Neural crest cell (in vitro differentiated cells): ENCODE measurements around the gene SNED1. TPM values are rescaled to one million over a fixed set of nuclear protein-coding genes. Genes with fewer than 3 reads are reported as not detected.

Source experiments
- DNase-seq: peaks from one replicate; pipeline ENCODE4 v3.0.0; 2021; ENCODE audit warnings: low read depth, mixed read lengths, low spot score
- H3K27ac Mint-ChIP-seq: one replicate; pipeline ENCODE4 v1.8.0; 2021; ENCODE audit warnings: mild to moderate bottlenecking, mixed read lengths; ENCODE audit not compliant: unreplicated experiment
- H3K27me3 Mint-ChIP-seq: 2 replicates; pipeline ENCODE4 v1.8.0; 2021; ENCODE audit warnings: low read depth, mild to moderate bottlenecking, mixed read lengths
- H3K36me3 Mint-ChIP-seq: 2 replicates; pipeline ENCODE4 v1.8.0; 2021; ENCODE audit warnings: low read depth, mild to moderate bottlenecking, mixed read lengths
- H3K4me1 Mint-ChIP-seq: 2 replicates; pipeline ENCODE4 v1.8.0; 2021; ENCODE audit warnings: mixed read lengths
- H3K4me3 Mint-ChIP-seq: one replicate; pipeline ENCODE4 v1.8.0; 2021; ENCODE audit warnings: mild to moderate bottlenecking, mixed read lengths
- H3K9me3 Mint-ChIP-seq: 2 replicates; pipeline ENCODE4 v1.8.0; 2021; ENCODE audit warnings: mixed read lengths
- total RNA-seq: library from RNA; stranded (reverse); gene quantifications from 2 replicates; pipeline ENCODE4 v1.2.1, GENCODE V29; 2021
- TF ChIP-seq, protein P1 (sequence below): fragments of 200-600 bp; sonication (generic); conservative IDR thresholded peaks from 2 replicates; pipeline ENCODE4 v1.5.0; 2021; ENCODE audit warnings: antibody characterized with exemption, mild to moderate bottlenecking

SNED1 gene
- total RNA-seq, 1 donor from 2014 or later: 0.30 TPM

GRCh38 chr2:240956171-240956934 is 42.1 kb upstream of the SNED1 start:
- TF ChIP-seq, protein P1, sequence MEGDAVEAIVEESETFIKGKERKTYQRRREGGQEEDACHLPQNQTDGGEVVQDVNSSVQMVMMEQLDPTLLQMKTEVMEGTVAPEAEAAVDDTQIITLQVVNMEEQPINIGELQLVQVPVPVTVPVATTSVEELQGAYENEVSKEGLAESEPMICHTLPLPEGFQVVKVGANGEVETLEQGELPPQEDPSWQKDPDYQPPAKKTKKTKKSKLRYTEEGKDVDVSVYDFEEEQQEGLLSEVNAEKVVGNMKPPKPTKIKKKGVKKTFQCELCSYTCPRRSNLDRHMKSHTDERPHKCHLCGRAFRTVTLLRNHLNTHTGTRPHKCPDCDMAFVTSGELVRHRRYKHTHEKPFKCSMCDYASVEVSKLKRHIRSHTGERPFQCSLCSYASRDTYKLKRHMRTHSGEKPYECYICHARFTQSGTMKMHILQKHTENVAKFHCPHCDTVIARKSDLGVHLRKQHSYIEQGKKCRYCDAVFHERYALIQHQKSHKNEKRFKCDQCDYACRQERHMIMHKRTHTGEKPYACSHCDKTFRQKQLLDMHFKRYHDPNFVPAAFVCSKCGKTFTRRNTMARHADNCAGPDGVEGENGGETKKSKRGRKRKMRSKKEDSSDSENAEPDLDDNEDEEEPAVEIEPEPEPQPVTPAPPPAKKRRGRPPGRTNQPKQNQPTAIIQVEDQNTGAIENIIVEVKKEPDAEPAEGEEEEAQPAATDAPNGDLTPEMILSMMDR: no peak
- Mint-ChIP-seq H3K27ac (peak overlapping the region; percentile 19), H3K4me3 (no peak overlapping the region), H3K9me3 (no peaks in the 10 kb centered on the region), H3K27me3 (peaks cover 9% of the 10 kb centered on the region), H3K4me1 (peaks cover 24% of the 10 kb centered on the region), H3K36me3 (no peaks in the 10 kb centered on the region)
- DNase-seq: no peak

- Mint-ChIP-seq H3K27me3 (peaks cover 9% of the 10 kb centered on the region), H3K4me1 (peaks cover 24% of the 10 kb centered on the region), H3K4me3 (no peak overlapping the region), H3K9me3 (no peaks in the 10 kb centered on the region), H3K36me3 (no peaks in the 10 kb centered on the region), H3K27ac (peak overlapping the region; percentile 19)
- no peak for DNase-seq
- TF ChIP-seq, protein P1: no peak
Observed at GRCh38 chr2:240956935-240957655, 41.3 kb upstream of the SNED1 start.

- H3K36me3 Mint-ChIP-seq: no peaks in the 10 kb centered on the region
- no peak overlapping the region for H3K27ac Mint-ChIP-seq
- TF ChIP-seq, protein P1: no peak
- peaks cover 24% of the 10 kb centered on the region for H3K4me1 Mint-ChIP-seq
- H3K9me3 Mint-ChIP-seq: no peaks in the 10 kb centered on the region
- H3K27me3 Mint-ChIP-seq: peaks cover 9% of the 10 kb centered on the region
- DNase-seq: no peak
- H3K4me3 Mint-ChIP-seq: no peak overlapping the region
Observed at GRCh38 chr2:240957656-240958365, 40.6 kb upstream of the SNED1 start.

- Mint-ChIP-seq H3K36me3 (no peaks in the 10 kb centered on the region), H3K27ac (no peak overlapping the region), H3K4me1 (peaks cover 21% of the 10 kb centered on the region), H3K9me3 (no peaks in the 10 kb centered on the region), H3K27me3 (peaks cover 9% of the 10 kb centered on the region), H3K4me3 (no peak overlapping the region)
- DNase-seq: no peak
- TF ChIP-seq, protein P1: no peak
Observed at GRCh38 chr2:240958366-240959213, 39.8 kb upstream of the SNED1 start.
